GM23248 (cell line): ENCODE measurements around the gene FAM149A. TPM values are rescaled to one million over a fixed set of nuclear protein-coding genes. Genes with fewer than 3 reads are reported as not detected.

ENCODE experiments used
- DNase-seq: peaks from one replicate; pipeline ENCODE4 v3.0.0-alpha.2; 2015
- H2AFZ ChIP-seq: fragments of 200-600 bp; sonication (generic); 2 replicates; pipeline ENCODE4 v1.6.1; 2016; ENCODE audit warnings: antibody characterized with exemption
- H3F3A ChIP-seq: fragments of 200-600 bp; sonication (generic); 2 replicates; pipeline ENCODE4 v1.6.1; 2016; ENCODE audit warnings: mild to moderate bottlenecking, antibody characterized with exemption, mixed run types; ENCODE audit not compliant: insufficient read depth
- H3K27ac ChIP-seq: fragments of 200-600 bp; sonication (generic); 2 replicates; pipeline ENCODE4 v1.5.1; 2016; ENCODE audit warnings: mild to moderate bottlenecking
- H3K27me3 ChIP-seq: fragments of 200-600 bp; sonication (generic); replicated peaks from 2 replicates; pipeline ENCODE4 v1.6.1; 2016; ENCODE audit warnings: mild to moderate bottlenecking; ENCODE audit not compliant: insufficient read depth
- H3K36me3 ChIP-seq: fragments of 200-600 bp; sonication (generic); 2 replicates; pipeline ENCODE4 v1.6.1; 2016; ENCODE audit warnings: low read depth, mild to moderate bottlenecking
- H3K4me1 ChIP-seq: fragments of 200-600 bp; sonication (generic); 2 replicates; pipeline ENCODE4 v1.6.1; 2016; ENCODE audit warnings: mild to moderate bottlenecking; ENCODE audit not compliant: insufficient read depth
- H3K4me2 ChIP-seq: fragments of 200-600 bp; sonication (generic); one replicate; pipeline ENCODE4 v1.6.1; 2016; ENCODE audit warnings: mild to moderate bottlenecking; ENCODE audit not compliant: unreplicated experiment
- H3K4me3 ChIP-seq: fragments of 200-600 bp; sonication (generic); 2 replicates; pipeline ENCODE4 v1.5.1; 2016; ENCODE audit warnings: mild to moderate bottlenecking
- H3K79me2 ChIP-seq: fragments of 200-600 bp; sonication (generic); 2 replicates; pipeline ENCODE4 v1.6.1; 2016; ENCODE audit warnings: mild to moderate bottlenecking; ENCODE audit not compliant: insufficient read depth
- H3K9ac ChIP-seq: fragments of 200-600 bp; sonication (generic); 2 replicates; pipeline ENCODE4 v1.6.1; 2016; ENCODE audit warnings: mild to moderate bottlenecking
- H3K9me2 ChIP-seq: fragments of 200-600 bp; sonication (generic); 2 replicates; pipeline ENCODE4 v1.6.1; 2016; ENCODE audit warnings: mixed run types, mild to moderate bottlenecking, moderate library complexity; ENCODE audit not compliant: insufficient read depth
- H3K9me3 ChIP-seq: fragments of 200-600 bp; sonication (generic); one replicate; pipeline ENCODE4 v1.6.1; 2017; ENCODE audit warnings: low read depth
- H4K20me1 ChIP-seq: fragments of 200-600 bp; sonication (generic); 2 replicates; pipeline ENCODE4 v1.6.0; 2016; ENCODE audit not compliant: insufficient read depth
- EZH2 ChIP-seq: fragments of 200-600 bp; sonication (generic); IDR thresholded peaks from 2 replicates; pipeline ENCODE4 v1.6.1; 2018; ENCODE audit warnings: antibody characterized with exemption, mild to moderate bottlenecking; ENCODE audit not compliant: insufficient read depth, poor library complexity, severe bottlenecking
- EZH2phosphoT487 ChIP-seq: fragments of 200-600 bp; sonication (generic); IDR thresholded peaks from 2 replicates; pipeline ENCODE4 v1.6.1; 2018; ENCODE audit warnings: antibody characterized with exemption, moderate library complexity, mild to moderate bottlenecking, low read depth; ENCODE audit not compliant: insufficient read depth
- WGBS, 2 experiments: methylation state at CpG; one replicate each; pipeline ENCODE4 v1.1.6; 2015 to 2017; ENCODE audit warnings: low lambda C conversion rate in 2 of 2, low coverage in 1 of 2; ENCODE audit errors: missing lambda C conversion rate in 2 of 2; 5-methylcytosine and 5-hydroxymethylcytosine counted together
- in situ Hi-C: fragments of 300-500 bp; cut with MboI; formaldehyde crosslinking; loops from 2 replicates; pipeline ENCODE4 v1.15.0; 2020
- polyA plus RNA-seq: library from polyadenylated mRNA; unstranded; fragments of >200 nt; fragmentation: Nextera tagmentation; extraction: Ambion mirVana; gene quantifications from 2 replicates; pipeline ENCODE4 v1.2.1, GENCODE V29; 2016
- total RNA-seq: library from RNA; depleted of rRNA; stranded (reverse); fragments of >200 nt; shearing (Covaris generic); gene quantifications from 2 replicates; pipeline ENCODE4 v1.2.3, GENCODE V29; 2014

FAM149A gene
- total and polyA plus RNA-seq, 2 experiments from 2014 or later: 1.2 to 3.4 TPM

- Histone ChIP-seq H3K9ac (no peak overlapping the region), H3K27ac (no peak overlapping the region), H3K4me3 (no peak overlapping the region), H4K20me1 (no peaks in the 10 kb centered on the region), H3K9me3 (no peaks in the 10 kb centered on the region), H3F3A (peaks cover 6% of the 10 kb centered on the region; the same call in 1 of the 2 replicates), H3K36me3 (no peaks in the 10 kb centered on the region), H2AFZ (no peak overlapping the region), H3K27me3 (no peaks in the 10 kb centered on the region), H3K4me1 (peaks cover 5% of the 10 kb centered on the region), H3K9me2 (no peaks in the 10 kb centered on the region), H3K79me2 (peaks cover 19% of the 10 kb centered on the region), H3K4me2 (no peak overlapping the region)
- no peak for DNase-seq
- in situ Hi-C loops: no loop called here
- WGBS, 2 experiments: 92 to 93% methylated on average over 4 of the region's 4 CpGs
- TF ChIP-seq EZH2phosphoT487: no peak
These were observed 85.2 kb downstream of the FAM149A start for GRCh38 chr4:186189656-186190055.

DNA sequence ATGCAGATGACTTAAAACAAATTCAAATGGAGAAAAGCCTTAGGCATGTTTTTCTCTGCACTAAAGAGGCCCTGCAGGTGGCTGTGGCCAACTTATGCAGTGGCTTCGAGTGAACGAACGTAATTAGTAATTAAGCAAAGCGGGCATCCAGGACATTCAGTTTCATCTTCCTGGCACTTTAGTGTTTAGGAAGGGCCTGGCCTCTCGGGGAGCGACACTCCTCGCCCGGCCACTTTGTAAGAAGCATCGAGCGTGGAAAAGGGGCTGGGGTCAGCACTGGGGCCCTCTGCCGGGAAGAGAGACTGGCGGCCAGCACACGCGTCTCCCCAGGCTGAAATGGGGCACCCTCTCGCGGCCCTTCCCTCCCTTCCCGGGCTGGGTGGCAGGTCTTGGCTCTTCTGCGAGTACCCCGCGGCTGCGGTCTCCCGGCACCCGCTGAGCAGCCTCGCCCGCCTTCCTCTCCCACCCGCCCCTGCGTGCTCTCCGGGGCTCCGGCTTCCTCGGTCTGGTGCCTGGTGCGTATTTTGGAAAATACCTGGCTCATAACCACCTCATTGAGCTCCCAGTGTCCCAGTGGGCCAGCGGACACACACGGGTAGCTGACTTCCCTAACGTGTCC, 86.2 kb downstream of the FAM149A start:
- H4K20me1 ChIP-seq: no peaks in the 10 kb centered on the region
- WGBS, 2 experiments: 1 to 2% methylated on average over 29 to 33 of the region's 34 CpGs
- TF ChIP-seq EZH2phosphoT487 (no peak), EZH2 (no peak)
- peak; percentile 45 for DNase-seq
- no peaks in the 10 kb centered on the region for H3K9me3 ChIP-seq
- peaks cover 19% of the 10 kb centered on the region for H3K79me2 ChIP-seq
- no peaks in the 10 kb centered on the region for H3K36me3 ChIP-seq
- peak overlapping the region; percentile 93 for H3K4me2 ChIP-seq
- peaks cover 5% of the 10 kb centered on the region for H3K4me1 ChIP-seq
- H3K9me2 ChIP-seq: no peaks in the 10 kb centered on the region
- peak overlapping the region; percentile 83 for H3K4me3 ChIP-seq
- H3K27ac ChIP-seq: peak overlapping the region; percentile 77
- peaks cover 6% of the 10 kb centered on the region; the same call in 1 of the 2 replicates for H3F3A ChIP-seq
- no peaks in the 10 kb centered on the region for H3K27me3 ChIP-seq
- in situ Hi-C loops: no loop called here
- H2AFZ ChIP-seq: peak overlapping the region; percentile 94
- H3K9ac ChIP-seq: peak overlapping the region; percentile 83

DNA sequence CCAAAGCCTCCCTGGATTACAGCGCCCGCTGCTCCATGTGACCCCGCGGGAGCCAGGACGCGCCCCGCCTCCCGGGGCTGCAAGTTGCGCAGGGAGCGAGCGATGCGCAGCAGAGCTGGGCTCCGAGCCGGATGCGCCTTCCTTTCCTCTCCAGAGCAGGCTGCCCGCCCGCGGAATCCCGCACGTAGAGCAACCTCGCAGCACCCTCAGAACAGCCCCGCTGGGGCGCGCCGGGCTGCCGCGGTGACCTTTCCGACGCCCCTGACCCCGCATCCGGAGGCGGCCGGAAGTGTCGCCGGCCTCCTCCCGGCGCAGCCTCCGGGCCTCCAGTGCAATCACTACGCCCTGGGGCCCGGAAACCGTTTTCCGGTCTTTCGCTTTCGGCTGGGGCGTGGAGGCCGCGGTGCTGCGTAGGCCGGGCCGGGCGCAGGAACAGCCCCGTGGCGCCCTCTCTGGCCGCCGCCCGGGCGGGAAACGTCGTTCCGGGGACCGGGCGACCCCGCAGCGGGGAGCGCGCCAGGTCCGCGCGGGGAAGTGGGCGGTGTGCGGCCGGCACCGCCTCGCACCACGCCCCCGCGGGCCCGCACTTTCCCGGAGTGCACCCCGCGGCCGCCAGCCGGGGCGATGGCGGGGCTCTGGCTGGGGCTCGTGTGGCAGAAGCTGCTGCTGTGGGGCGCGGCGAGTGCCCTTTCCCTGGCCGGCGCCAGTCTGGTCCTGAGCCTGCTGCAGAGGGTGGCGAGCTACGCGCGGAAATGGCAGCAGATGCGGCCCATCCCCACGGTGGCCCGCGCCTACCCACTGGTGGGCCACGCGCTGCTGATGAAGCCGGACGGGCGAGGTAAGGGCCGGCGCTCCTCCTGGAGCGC, 86.9 kb downstream of the FAM149A start, which contains the start of gene CYP4V2:
Gene CYP4V2, plus strand, starts transcription at position 368 of the 866 bp plus-strand sequence. Its CDS starts 257 bp downstream, at position 625.
- Histone ChIP-seq H2AFZ (peak within 1 kb of the TSS; percentile 94), H3K9me2 (no peaks in the 10 kb centered on the region), H3K9ac (peak within 1 kb of the TSS; percentile 83), H3K4me2 (peak within 1 kb of the TSS; percentile 93), H3K27ac (peak within 1 kb of the TSS; percentile 77), H3K36me3 (no peaks in the 10 kb centered on the region), H3F3A (peaks cover 6% of the 10 kb centered on the region; the same call in 1 of the 2 replicates), H3K27me3 (no peaks in the 10 kb centered on the region), H3K79me2 (peaks cover 19% of the 10 kb centered on the region), H4K20me1 (no peaks in the 10 kb centered on the region), H3K4me3 (peak within 1 kb of the TSS; percentile 83), H3K4me1 (peaks cover 5% of the 10 kb centered on the region), H3K9me3 (no peaks in the 10 kb centered on the region)
- no peak for TF ChIP-seq EZH2phosphoT487
- no peak for TF ChIP-seq EZH2
- peak; percentile 89 for DNase-seq
- in situ Hi-C loops: no loop called here
- 1% methylated on average over 82 to 92 of the region's 107 CpGs for WGBS, 2 experiments

DNA sequence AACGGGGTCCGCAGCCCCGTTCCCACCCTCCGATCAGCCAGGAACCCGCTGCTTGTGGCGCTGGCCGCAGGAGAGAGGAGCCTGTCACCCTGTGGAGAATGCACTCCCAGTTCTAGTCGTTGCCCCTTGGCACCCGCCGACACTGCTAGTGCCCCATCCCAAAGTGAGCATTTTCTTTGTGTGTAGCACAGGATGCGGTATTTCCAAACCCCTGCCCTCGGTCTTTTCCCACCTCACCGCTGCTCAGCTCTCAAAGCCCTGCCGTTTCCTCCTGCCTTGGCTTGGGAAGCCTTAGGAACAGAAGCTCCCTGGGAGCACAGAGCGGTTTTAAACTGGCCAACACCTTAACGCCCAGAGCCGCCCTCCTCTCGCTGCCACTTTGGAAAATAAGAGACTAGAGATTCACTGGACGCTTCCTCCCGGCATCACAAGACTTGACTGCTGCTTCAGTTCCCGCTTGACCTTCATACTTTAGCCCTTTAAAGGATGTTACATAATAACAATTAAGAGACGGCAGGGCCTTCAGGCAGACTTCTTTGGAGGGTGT, 87.6 kb downstream of the FAM149A start:
- H3K27me3 ChIP-seq: no peaks in the 10 kb centered on the region
- peak overlapping the region; percentile 83 for H3K4me3 ChIP-seq
- DNase-seq: peak; percentile 66
- peaks cover 5% of the 10 kb centered on the region for H3K4me1 ChIP-seq
- peaks cover 6% of the 10 kb centered on the region; the same call in 1 of the 2 replicates for H3F3A ChIP-seq
- no peaks in the 10 kb centered on the region; the same call in 1 of the 2 replicates for H3K36me3 ChIP-seq
- H3K4me2 ChIP-seq: peak overlapping the region; percentile 93
- peak overlapping the region; percentile 94 for H2AFZ ChIP-seq
- peaks cover 19% of the 10 kb centered on the region for H3K79me2 ChIP-seq
- peak overlapping the region; percentile 83 for H3K9ac ChIP-seq
- peak overlapping the region; percentile 77 for H3K27ac ChIP-seq
- in situ Hi-C loops: no loop called here
- 2% methylated on average over 22 of the region's 22 CpGs for WGBS, 2 experiments
- TF ChIP-seq EZH2: no peak
- H3K9me2 ChIP-seq: no peaks in the 10 kb centered on the region
- H4K20me1 ChIP-seq: no peaks in the 10 kb centered on the region
- no peaks in the 10 kb centered on the region for H3K9me3 ChIP-seq
